HUES6 (cell line): Measurements from ENCODE around the gene NSMF.

Experiments used
- H3K27ac ChIP-seq: 2 replicates; pipeline ENCODE4 v1.7.0; 2013; ENCODE audit warnings: low read depth, mild to moderate bottlenecking, low read length, inconsistent platforms
- H3K27me3 ChIP-seq: 2 replicates; pipeline ENCODE4 v1.6.1; 2013; ENCODE audit warnings: low read length; ENCODE audit not compliant: control insufficient read depth, insufficient read depth
- H3K36me3 ChIP-seq: 2 replicates; pipeline ENCODE4 v1.6.1; 2013; ENCODE audit warnings: low read length; ENCODE audit not compliant: control insufficient read depth, insufficient read depth
- H3K4me1 ChIP-seq: 2 replicates; pipeline ENCODE4 v1.6.1; 2013; ENCODE audit warnings: low read length; ENCODE audit not compliant: control insufficient read depth, insufficient read depth
- H3K4me3 ChIP-seq: 2 replicates; pipeline ENCODE4 v1.5.1; 2013; ENCODE audit warnings: low read depth, low read length
- H3K9ac ChIP-seq: one replicate; pipeline ENCODE4 v1.6.1; 2013; ENCODE audit warnings: mild to moderate bottlenecking, low read length
- H3K9me3 ChIP-seq: 2 replicates; pipeline ENCODE4 v1.6.1; 2013; ENCODE audit warnings: low read depth, low read length; ENCODE audit not compliant: control insufficient read depth, insufficient read depth

NSMF gene

GRCh38 chr9:137479892-137480685, 21.0 kb upstream of the NSMF start:
- H3K4me1 ChIP-seq = peaks cover 3% of the 10 kb centered on the region; the same call in 1 of the 2 replicates

GRCh38 chr9:137478962-137479861, 20.1 kb upstream of the NSMF start:
- Histone ChIP-seq H3K36me3 (no peaks in the 10 kb centered on the region), H3K27me3 (no peaks in the 10 kb centered on the region), H3K27ac (no peak overlapping the region), H3K4me1 (peaks cover 3% of the 10 kb centered on the region; the same call in 1 of the 2 replicates), H3K4me3 (no peak overlapping the region), H3K9me3 (peaks cover 10% of the 10 kb centered on the region), H3K9ac (no peak overlapping the region)

More at GRCh38 chr9:137479892-137480685, 21.0 kb upstream of the NSMF start:
- Histone ChIP-seq H3K9me3 (peaks cover 8% of the 10 kb centered on the region), H3K9ac (no peak overlapping the region), H3K36me3 (no peaks in the 10 kb centered on the region), H3K27me3 (no peaks in the 10 kb centered on the region), H3K27ac (no peak overlapping the region), H3K4me3 (no peak overlapping the region)

GRCh38 chr9:137478613-137478961, 19.5 kb upstream of the NSMF start:
- Histone ChIP-seq H3K4me1 (peaks cover 3% of the 10 kb centered on the region; the same call in 1 of the 2 replicates), H3K27ac (no peak overlapping the region), H3K27me3 (no peaks in the 10 kb centered on the region), H3K9ac (no peak overlapping the region), H3K36me3 (no peaks in the 10 kb centered on the region), H3K9me3 (peaks cover 11% of the 10 kb centered on the region), H3K4me3 (no peak overlapping the region)

- no peaks in the 10 kb centered on the region for H3K27me3 ChIP-seq
- no peak overlapping the region for H3K27ac ChIP-seq
- H3K36me3 ChIP-seq = no peaks in the 10 kb centered on the region
- H3K9ac ChIP-seq = no peak overlapping the region
- peaks cover 3% of the 10 kb centered on the region; the same call in 1 of the 2 replicates for H3K4me1 ChIP-seq
- peaks cover 16% of the 10 kb centered on the region for H3K9me3 ChIP-seq
- H3K4me3 ChIP-seq = no peak overlapping the region
These were observed 18.9 kb upstream of the NSMF start for GRCh38 chr9:137477778-137478612.

GRCh38 chr9:137476856-137477255, 17.7 kb upstream of the NSMF start:
- peaks cover 3% of the 10 kb centered on the region; the same call in 1 of the 2 replicates for H3K4me1 ChIP-seq
- H3K27me3 ChIP-seq = no peaks in the 10 kb centered on the region
- H3K4me3 ChIP-seq = no peak overlapping the region
- H3K9ac ChIP-seq = no peak overlapping the region
- H3K36me3 ChIP-seq = no peaks in the 10 kb centered on the region
- H3K27ac ChIP-seq = no peak overlapping the region
- peaks cover 16% of the 10 kb centered on the region for H3K9me3 ChIP-seq

GRCh38 chr9:137475666-137476065, 16.5 kb upstream of the NSMF start:
- Histone ChIP-seq H3K36me3 (no peaks in the 10 kb centered on the region), H3K9me3 (peaks cover 16% of the 10 kb centered on the region)

GRCh38 chr9:137474271-137474670, 15.1 kb upstream of the NSMF start:
- no peak overlapping the region for H3K9ac ChIP-seq
- H3K27me3 ChIP-seq = no peaks in the 10 kb centered on the region
- H3K36me3 ChIP-seq = no peaks in the 10 kb centered on the region
- no peak overlapping the region for H3K4me3 ChIP-seq
- H3K4me1 ChIP-seq = peaks cover 2% of the 10 kb centered on the region; the same call in 1 of the 2 replicates
- no peak overlapping the region for H3K27ac ChIP-seq
- peaks cover 16% of the 10 kb centered on the region for H3K9me3 ChIP-seq

More at GRCh38 chr9:137475666-137476065, 16.5 kb upstream of the NSMF start:
- Histone ChIP-seq H3K9ac (no peak overlapping the region), H3K4me1 (peaks cover 3% of the 10 kb centered on the region; the same call in 1 of the 2 replicates), H3K27ac (no peak overlapping the region), H3K4me3 (no peak overlapping the region), H3K27me3 (no peaks in the 10 kb centered on the region)

- Histone ChIP-seq H3K4me3 (no peak overlapping the region), H3K9me3 (peaks cover 11% of the 10 kb centered on the region), H3K27me3 (no peaks in the 10 kb centered on the region), H3K36me3 (no peaks in the 10 kb centered on the region), H3K4me1 (no peaks in the 10 kb centered on the region), H3K27ac (no peak overlapping the region), H3K9ac (no peak overlapping the region)
These were observed 11.7 kb upstream of the NSMF start for GRCh38 chr9:137470785-137471184.

- no peaks in the 10 kb centered on the region for H3K9me3 ChIP-seq
- no peaks in the 10 kb centered on the region for H3K4me1 ChIP-seq
- no peak overlapping the region for H3K9ac ChIP-seq
- H3K4me3 ChIP-seq = no peak overlapping the region
- no peaks in the 10 kb centered on the region for H3K36me3 ChIP-seq
- H3K27me3 ChIP-seq = no peaks in the 10 kb centered on the region
- H3K27ac ChIP-seq = no peak overlapping the region
These were observed 8.8 kb upstream of the NSMF start for GRCh38 chr9:137467896-137468295.

- Histone ChIP-seq H3K27ac (no peak overlapping the region), H3K4me1 (no peaks in the 10 kb centered on the region), H3K9me3 (no peaks in the 10 kb centered on the region), H3K4me3 (no peak overlapping the region), H3K36me3 (no peaks in the 10 kb centered on the region), H3K9ac (no peak overlapping the region), H3K27me3 (no peaks in the 10 kb centered on the region)
These were observed 8.0 kb upstream of the NSMF start for GRCh38 chr9:137467161-137467581.
